Measurements from ENCODE around the gene PPP2R1A.

- TF ChIP-seq, protein P1, sequence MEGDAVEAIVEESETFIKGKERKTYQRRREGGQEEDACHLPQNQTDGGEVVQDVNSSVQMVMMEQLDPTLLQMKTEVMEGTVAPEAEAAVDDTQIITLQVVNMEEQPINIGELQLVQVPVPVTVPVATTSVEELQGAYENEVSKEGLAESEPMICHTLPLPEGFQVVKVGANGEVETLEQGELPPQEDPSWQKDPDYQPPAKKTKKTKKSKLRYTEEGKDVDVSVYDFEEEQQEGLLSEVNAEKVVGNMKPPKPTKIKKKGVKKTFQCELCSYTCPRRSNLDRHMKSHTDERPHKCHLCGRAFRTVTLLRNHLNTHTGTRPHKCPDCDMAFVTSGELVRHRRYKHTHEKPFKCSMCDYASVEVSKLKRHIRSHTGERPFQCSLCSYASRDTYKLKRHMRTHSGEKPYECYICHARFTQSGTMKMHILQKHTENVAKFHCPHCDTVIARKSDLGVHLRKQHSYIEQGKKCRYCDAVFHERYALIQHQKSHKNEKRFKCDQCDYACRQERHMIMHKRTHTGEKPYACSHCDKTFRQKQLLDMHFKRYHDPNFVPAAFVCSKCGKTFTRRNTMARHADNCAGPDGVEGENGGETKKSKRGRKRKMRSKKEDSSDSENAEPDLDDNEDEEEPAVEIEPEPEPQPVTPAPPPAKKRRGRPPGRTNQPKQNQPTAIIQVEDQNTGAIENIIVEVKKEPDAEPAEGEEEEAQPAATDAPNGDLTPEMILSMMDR (IDR thresholded peaks at IDR 0.05), result peak; percentile 16 to 42 (median 31)
- no peak for TF ChIP-seq POLR2A (IDR thresholded peaks at IDR 0.05)
These were observed 58.4 kb downstream of the PPP2R1A start for GRCh38 chr19:52248241-52248640.
